RWPE2 (cell line): Measurements from ENCODE around the gene HOXB13.

ENCODE experiments used
- ATAC-seq: fragments of 200-7000 bp; cut with Tn5 transposase; 3 replicates; pipeline ENCODE4 v1.9.1; 2021; ENCODE audit warnings: low read depth
- DNase-seq: peaks from one replicate; pipeline ENCODE4 v3.0.0-alpha.2; 2020; ENCODE audit warnings: low spot score
- H3K27ac ChIP-seq: fragments of 450-650 bp; 2 replicates; pipeline ENCODE4 v1.5.1; 2017; ENCODE audit warnings: mild to moderate bottlenecking; ENCODE audit not compliant: poor library complexity, severe bottlenecking
- H3K27me3 ChIP-seq: fragments of 250-450 bp; sonication (Bioruptor Pico); 2 replicates; pipeline ENCODE4 v1.5.1; 2021; ENCODE audit warnings: mild to moderate bottlenecking, moderate library complexity; ENCODE audit not compliant: insufficient read depth, poor library complexity, severe bottlenecking
- H3K36me3 ChIP-seq: fragments of 250-450 bp; sonication (Bioruptor Pico); 2 replicates; pipeline ENCODE4 v1.5.1; 2020; ENCODE audit warnings: low read depth, mild to moderate bottlenecking, moderate library complexity
- H3K4me1 ChIP-seq: fragments of 250-450 bp; sonication (Bioruptor Pico); 2 replicates; pipeline ENCODE4 v1.5.1; 2021; ENCODE audit warnings: mild to moderate bottlenecking, moderate library complexity; ENCODE audit not compliant: insufficient read depth, poor library complexity, severe bottlenecking
- H3K4me3 ChIP-seq: fragments of 250-450 bp; sonication (Bioruptor Pico); 2 replicates; pipeline ENCODE4 v1.5.1; 2021; ENCODE audit warnings: mild to moderate bottlenecking, moderate library complexity; ENCODE audit not compliant: severe bottlenecking
- H3K9me3 ChIP-seq: fragments of 250-450 bp; sonication (Bioruptor Pico); 2 replicates; pipeline ENCODE4 v1.5.1; 2021; ENCODE audit warnings: mild to moderate bottlenecking, moderate library complexity; ENCODE audit not compliant: severe bottlenecking
- TF ChIP-seq, protein P1 (sequence below): fragments of 450-650 bp; IDR thresholded peaks from one replicate; pipeline ENCODE4 v1.5.1; 2017; ENCODE audit warnings: mild to moderate bottlenecking, moderate library complexity; ENCODE audit not compliant: poor library complexity, severe bottlenecking

HOXB13 gene

DNA sequence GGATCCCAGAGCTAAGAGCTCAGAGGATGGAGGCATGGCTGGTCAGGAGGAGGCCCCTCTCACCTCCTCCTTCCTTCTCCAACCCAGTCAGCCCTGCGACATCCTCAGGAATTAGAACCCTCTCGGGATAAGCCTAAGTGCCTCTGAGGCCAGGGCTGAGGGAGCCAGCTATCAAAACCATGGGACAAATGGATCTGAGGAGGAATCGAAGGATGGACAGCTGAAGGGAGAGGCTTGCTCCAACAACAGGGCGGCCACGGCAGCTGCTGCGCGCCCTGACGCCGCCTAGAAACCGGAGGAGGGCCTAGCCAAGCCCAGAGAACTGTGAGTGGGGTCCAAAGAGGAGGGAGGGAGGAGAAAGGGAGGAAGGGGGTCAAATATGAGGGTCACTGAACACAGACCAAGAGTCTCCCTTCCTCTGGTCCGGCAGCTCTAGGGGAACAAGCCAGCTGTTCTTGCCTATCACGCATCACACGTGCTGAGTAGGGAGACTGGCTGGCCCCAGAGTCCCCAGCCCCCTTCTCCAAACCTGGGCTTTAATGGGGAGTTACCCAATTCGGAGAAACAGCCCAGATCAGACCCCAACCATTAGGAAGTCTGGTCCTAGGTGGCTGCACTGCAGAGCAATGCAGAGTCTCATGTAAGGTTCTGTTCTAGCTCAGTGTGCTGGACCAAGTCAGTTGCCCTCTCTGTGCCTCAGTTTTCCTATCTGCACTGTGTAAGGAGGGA lies 5.9 kb upstream of the HOXB13 start:
- Histone ChIP-seq H3K27ac (no peak overlapping the region), H3K36me3 (no peaks in the 10 kb centered on the region), H3K4me3 (no peak overlapping the region), H3K9me3 (no peaks in the 10 kb centered on the region), H3K4me1 (no peaks in the 10 kb centered on the region), H3K27me3 (peaks cover 98% of the 10 kb centered on the region)
- no peak for ATAC-seq
- peak; percentile 24 for DNase-seq
- TF ChIP-seq, protein P1, sequence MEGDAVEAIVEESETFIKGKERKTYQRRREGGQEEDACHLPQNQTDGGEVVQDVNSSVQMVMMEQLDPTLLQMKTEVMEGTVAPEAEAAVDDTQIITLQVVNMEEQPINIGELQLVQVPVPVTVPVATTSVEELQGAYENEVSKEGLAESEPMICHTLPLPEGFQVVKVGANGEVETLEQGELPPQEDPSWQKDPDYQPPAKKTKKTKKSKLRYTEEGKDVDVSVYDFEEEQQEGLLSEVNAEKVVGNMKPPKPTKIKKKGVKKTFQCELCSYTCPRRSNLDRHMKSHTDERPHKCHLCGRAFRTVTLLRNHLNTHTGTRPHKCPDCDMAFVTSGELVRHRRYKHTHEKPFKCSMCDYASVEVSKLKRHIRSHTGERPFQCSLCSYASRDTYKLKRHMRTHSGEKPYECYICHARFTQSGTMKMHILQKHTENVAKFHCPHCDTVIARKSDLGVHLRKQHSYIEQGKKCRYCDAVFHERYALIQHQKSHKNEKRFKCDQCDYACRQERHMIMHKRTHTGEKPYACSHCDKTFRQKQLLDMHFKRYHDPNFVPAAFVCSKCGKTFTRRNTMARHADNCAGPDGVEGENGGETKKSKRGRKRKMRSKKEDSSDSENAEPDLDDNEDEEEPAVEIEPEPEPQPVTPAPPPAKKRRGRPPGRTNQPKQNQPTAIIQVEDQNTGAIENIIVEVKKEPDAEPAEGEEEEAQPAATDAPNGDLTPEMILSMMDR = no peak

DNA sequence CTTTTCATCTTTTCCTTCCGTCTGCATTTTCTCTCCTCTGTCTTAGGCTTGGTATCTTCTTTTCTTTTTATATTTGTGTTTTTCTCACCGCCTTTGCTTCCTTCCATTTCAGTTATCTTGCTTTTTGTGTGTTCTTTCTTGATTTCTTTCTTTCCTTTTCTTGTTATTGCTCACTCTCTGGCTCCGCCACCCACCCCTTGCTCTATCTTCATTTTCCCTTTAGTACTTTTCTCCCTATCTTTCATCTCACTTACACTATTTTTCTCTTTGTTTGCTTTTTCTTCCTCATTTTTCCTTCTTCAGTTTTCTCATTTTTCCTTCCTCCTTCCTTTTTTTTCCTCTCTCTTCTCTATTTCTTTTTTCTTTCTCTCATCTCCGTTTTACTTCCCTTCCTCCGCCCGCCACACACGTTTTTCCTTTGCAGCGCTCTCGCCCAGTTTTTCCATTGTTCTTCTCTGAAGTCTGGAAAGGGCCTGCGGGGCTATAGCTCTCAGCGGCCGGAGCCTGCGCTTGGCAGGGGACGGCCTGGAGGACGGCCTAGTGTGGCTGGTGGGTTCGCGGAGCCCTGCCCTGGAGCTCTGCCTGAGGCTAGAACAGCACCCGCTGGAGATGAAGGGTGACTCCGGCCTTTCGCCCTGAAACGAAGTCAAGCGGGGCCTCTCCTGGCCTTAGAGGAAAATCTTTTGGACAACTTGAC lies 5.2 kb upstream of the HOXB13 start:
- peaks cover 96% of the 10 kb centered on the region for H3K27me3 ChIP-seq
- ATAC-seq = no peak
- no peak for DNase-seq
- H3K4me1 ChIP-seq = no peaks in the 10 kb centered on the region
- H3K4me3 ChIP-seq = no peak overlapping the region
- TF ChIP-seq, protein P1 = no peak
- H3K36me3 ChIP-seq = no peaks in the 10 kb centered on the region
- H3K9me3 ChIP-seq = no peaks in the 10 kb centered on the region
- no peak overlapping the region for H3K27ac ChIP-seq

DNA sequence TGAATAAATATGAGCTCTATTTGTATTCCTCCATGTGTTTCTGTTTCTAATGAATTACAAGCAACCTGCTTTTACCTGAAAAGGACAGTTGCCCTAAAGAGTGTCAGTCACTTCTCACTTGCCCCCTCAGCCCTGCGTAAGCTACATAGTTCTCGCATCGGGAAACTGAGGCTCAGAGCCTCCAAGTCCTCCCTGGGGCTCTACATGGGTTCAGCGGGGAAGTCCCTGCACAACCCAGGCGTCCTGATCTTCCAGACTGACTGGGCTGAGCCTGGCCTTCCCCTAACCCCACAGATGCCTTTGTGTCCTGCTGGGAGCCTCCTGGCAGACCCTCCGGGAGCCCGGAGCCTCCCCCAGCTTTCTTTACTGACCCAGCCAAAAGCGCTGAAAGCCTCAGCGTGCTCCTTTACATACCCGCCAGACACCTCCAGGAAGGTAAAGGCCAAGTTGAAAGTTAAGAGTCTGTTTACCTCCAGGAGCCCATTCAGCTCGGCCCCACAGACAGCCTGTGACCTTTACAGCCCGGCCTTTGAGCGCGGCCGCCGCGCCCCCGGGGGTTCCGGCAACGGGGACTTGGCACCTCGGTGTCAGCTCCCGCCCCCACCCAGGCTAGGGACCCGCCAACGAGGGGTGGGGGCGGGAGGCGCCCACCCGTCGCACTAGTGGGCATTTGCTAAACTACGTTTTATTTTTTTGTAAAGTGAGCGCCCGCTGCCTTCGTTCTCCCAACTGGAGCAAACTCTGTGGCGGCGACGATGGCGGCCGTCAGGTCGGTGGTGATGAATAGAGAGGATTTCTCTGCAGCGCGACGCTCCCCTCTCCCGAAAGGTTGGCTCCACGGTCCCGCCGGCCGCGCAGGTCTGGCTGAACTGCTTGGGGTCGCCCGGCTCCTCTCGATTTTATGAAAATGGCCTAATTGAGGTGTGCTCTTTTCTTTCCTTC lies 4.4 kb upstream of the HOXB13 start:
- TF ChIP-seq, protein P1 = no peak
- no peak overlapping the region for H3K4me3 ChIP-seq
- no peaks in the 10 kb centered on the region for H3K4me1 ChIP-seq
- DNase-seq = peak; percentile 67
- H3K36me3 ChIP-seq = no peaks in the 10 kb centered on the region
- H3K27ac ChIP-seq = no peak overlapping the region
- no peak for ATAC-seq
- no peaks in the 10 kb centered on the region for H3K9me3 ChIP-seq
- peaks cover 96% of the 10 kb centered on the region for H3K27me3 ChIP-seq

DNA sequence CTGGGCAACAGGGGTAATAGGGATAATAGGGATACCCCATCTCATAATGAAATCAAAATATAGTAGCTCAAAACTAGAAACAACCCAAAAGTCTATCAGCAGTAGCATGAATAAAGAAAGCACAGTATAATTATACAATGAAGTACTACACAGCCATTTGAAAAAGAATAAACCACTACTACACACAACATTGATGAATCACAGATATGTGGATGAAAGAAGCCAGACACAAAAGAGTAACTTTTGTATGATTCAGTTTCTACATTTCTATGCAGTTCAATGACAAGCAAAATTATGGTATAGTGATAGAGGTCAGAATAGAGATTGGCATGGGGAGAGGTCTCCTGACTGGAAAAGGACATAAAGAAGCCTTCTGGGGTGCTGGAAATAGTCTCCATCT lies 2.8 kb upstream of the HOXB13 start:
- Histone ChIP-seq H3K4me3 (no peak overlapping the region), H3K9me3 (no peaks in the 10 kb centered on the region), H3K36me3 (no peaks in the 10 kb centered on the region), H3K4me1 (no peaks in the 10 kb centered on the region), H3K27ac (no peak overlapping the region), H3K27me3 (peaks cover 96% of the 10 kb centered on the region)
- TF ChIP-seq, protein P1 = no peak
- DNase-seq = no peak
- no peak for ATAC-seq
